ENCODE results near the gene GMPPA.
A peak's percentile ranks its signal among the peaks of the same experiment; 100 is the strongest.

Gene GMPPA

GRCh38 chr2:219514836-219515235, 16.1 kb downstream of the GMPPA start:
- TF ChIP-seq CTCF (IDR thresholded peaks at IDR 0.05; ENCODE audit: low read depth, low read length): no peak
- DNase-seq: no peak
- peak overlapping the region; percentile 98 for H3K27ac ChIP-seq
- peak overlapping the region; percentile 65 for H3K4me3 ChIP-seq (ENCODE audit: low read depth, low read length)
- no peaks in the 10 kb centered on the region for H3K9me3 ChIP-seq (ENCODE audit: severe bottlenecking)
- no peaks in the 10 kb centered on the region for H3K27me3 ChIP-seq (ENCODE audit: insufficient read depth, low read depth, severe bottlenecking)
- H3K36me3 ChIP-seq: no peaks in the 10 kb centered on the region; the same call in none of the 2 replicates

- no peaks in the 10 kb centered on the region; the same call in none of the 2 replicates for H3K36me3 ChIP-seq
- H3K4me3 ChIP-seq (ENCODE audit: low read depth, low read length): peak overlapping the region; percentile 65
- DNase-seq: no peak
- TF ChIP-seq CTCF (IDR thresholded peaks at IDR 0.05; ENCODE audit: low read depth, low read length): no peak
- no peaks in the 10 kb centered on the region for H3K27me3 ChIP-seq (ENCODE audit: insufficient read depth, low read depth, severe bottlenecking)
- peak overlapping the region; percentile 98 for H3K27ac ChIP-seq
- H3K9me3 ChIP-seq (ENCODE audit: severe bottlenecking): no peaks in the 10 kb centered on the region
These were observed 17.4 kb downstream of the GMPPA start for GRCh38 chr2:219515874-219516629.

- no peak for TF ChIP-seq CTCF (IDR thresholded peaks at IDR 0.05; ENCODE audit: low read depth, low read length)
- no peaks in the 10 kb centered on the region for H3K27me3 ChIP-seq (ENCODE audit: insufficient read depth, low read depth, severe bottlenecking)
These were observed 18.2 kb downstream of the GMPPA start for GRCh38 chr2:219516888-219517287.

GRCh38 chr2:219517954-219518778, 19.5 kb downstream of the GMPPA start:
- peak overlapping the region; percentile 98 for H3K27ac ChIP-seq
- TF ChIP-seq CTCF (IDR thresholded peaks at IDR 0.05; ENCODE audit: low read depth, low read length): no peak
- no peaks in the 10 kb centered on the region for H3K9me3 ChIP-seq (ENCODE audit: severe bottlenecking)
- H3K36me3 ChIP-seq: no peaks in the 10 kb centered on the region; the same call in none of the 2 replicates
- H3K4me3 ChIP-seq (ENCODE audit: low read depth, low read length): peak overlapping the region; percentile 20
- H3K27me3 ChIP-seq (ENCODE audit: insufficient read depth, low read depth, severe bottlenecking): no peaks in the 10 kb centered on the region
- DNase-seq: peak; percentile 91

More at GRCh38 chr2:219516888-219517287, 18.2 kb downstream of the GMPPA start:
- Histone ChIP-seq H3K36me3 (no peaks in the 10 kb centered on the region; the same call in none of the 2 replicates), H3K27ac (peak overlapping the region; percentile 98), H3K9me3 (ENCODE audit: severe bottlenecking) (no peaks in the 10 kb centered on the region), H3K4me3 (ENCODE audit: low read depth, low read length) (peak overlapping the region; percentile 65)
- DNase-seq: no peak

- Histone ChIP-seq H3K36me3 (no peaks in the 10 kb centered on the region; the same call in none of the 2 replicates), H3K4me3 (ENCODE audit: low read depth, low read length) (no peak overlapping the region), H3K9me3 (ENCODE audit: severe bottlenecking) (no peaks in the 10 kb centered on the region), H3K27ac (peak overlapping the region; percentile 98), H3K27me3 (ENCODE audit: insufficient read depth, low read depth, severe bottlenecking) (no peaks in the 10 kb centered on the region)
- DNase-seq: no peak
- TF ChIP-seq CTCF (IDR thresholded peaks at IDR 0.05; ENCODE audit: low read depth, low read length): no peak
These were observed 20.8 kb downstream of the GMPPA start for GRCh38 chr2:219519526-219519916.

Data from WERI-Rb-1 (cell line).